ENCODE data around the gene TAGLN. TPM values are rescaled to one million over a fixed set of nuclear protein-coding genes. Genes with fewer than 3 reads are reported as not detected.

Gene TAGLN
- total RNA-seq (10 to 100 TPM in 4 of 5 donors, 1 to 10 TPM in 1; 8.5 to 19.7 (median 13.4) TPM), total RNA-seq (1.2 to 18.8 (median 7.2) reads per million in 29 experiments)
- total RNA-seq (2013) = 9.4 TPM

DNA sequence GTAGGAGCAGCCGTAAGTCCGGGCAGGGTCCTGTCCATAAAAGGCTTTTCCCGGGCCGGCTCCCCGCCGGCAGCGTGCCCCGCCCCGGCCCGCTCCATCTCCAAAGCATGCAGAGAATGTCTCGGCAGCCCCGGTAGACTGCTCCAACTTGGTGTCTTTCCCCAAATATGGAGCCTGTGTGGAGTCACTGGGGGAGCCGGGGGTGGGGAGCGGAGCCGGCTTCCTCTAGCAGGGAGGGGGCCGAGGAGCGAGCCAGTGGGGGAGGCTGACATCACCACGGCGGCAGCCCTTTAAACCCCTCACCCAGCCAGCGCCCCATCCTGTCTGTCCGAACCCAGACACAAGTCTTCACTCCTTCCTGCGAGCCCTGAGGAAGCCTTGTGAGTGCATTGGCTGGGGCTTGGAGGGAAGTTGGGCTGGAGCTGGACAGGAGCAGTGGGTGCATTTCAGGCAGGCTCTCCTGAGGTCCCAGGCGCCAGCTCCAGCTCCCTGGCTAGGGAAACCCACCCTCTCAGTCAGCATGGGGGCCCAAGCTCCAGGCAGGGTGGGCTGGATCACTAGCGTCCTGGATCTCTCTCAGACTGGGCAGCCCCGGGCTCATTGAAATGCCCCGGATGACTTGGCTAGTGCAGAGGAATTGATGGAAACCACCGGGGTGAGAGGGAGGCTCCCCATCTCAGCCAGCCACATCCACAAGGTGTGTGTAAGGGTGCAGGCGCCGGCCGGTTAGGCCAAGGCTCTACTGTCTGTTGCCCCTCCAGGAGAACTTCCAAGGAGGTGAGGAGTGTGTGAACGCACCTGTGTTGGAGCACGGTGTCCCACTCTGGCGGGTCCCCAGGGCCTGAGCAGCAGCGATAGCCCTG is at the start of gene TAGLN:
TSS of gene TAGLN (plus strand) at position 318 of the 863 bp plus-strand sequence. CDS start 3,644 bp downstream, outside the sequence.
- no peak within 1 kb of the TSS for H3K27ac Mint-ChIP-seq
- Histone ChIP-seq H3K36me3 (ENCODE audit: control insufficient read depth in 2 of 2, extremely low read depth in 1 of 2, insufficient read depth in 1 of 2, low read length in 1 of 2) (peaks cover 10 to 24% of the 10 kb centered on the region in 2 donors), H3K9me3 (no peaks in the 10 kb centered on the region), H3K27me3 (replicated peaks in 1 of 2; ENCODE audit: control insufficient read depth in 2 of 2, extremely low read depth in 1 of 2, insufficient read depth in 2 of 2, low read length in 1 of 2) (no peaks in the 10 kb centered on the region), H3K4me3 (ENCODE audit: control insufficient read depth in 1 of 2, extremely low read depth in 1 of 2, low read length in 1 of 2) (no peak within 1 kb of the TSS), H3K4me1 (ENCODE audit: control insufficient read depth in 1 of 2, extremely low read depth in 1 of 2, insufficient read depth in 2 of 2, low read length in 2 of 2) (no peaks in the 10 kb centered on the region), H3K27ac (ENCODE audit: low read length) (no peak within 1 kb of the TSS)
- POLR2A ChIA-PET = no interaction called here
- 79% methylated on average over 17 of the region's 34 CpGs for WGBS (ENCODE audit: insufficient coverage)
- CTCF ChIA-PET = interaction anchor here in 1 of 2 donors (0.5 kb wide), 1 partner anchor 999 kb away, joined by 4 read pairs; no protein-coding TSS in a partner anchor
- H3K27me3 Mint-ChIP-seq = no peaks in the 10 kb centered on the region
- H3K4me1 Mint-ChIP-seq = peaks cover 0 to 6% (median 2%) of the 10 kb centered on the region in 3 donors
- no peak for DNase-seq
- ATAC-seq (replicated peaks in 1 of 4) = no peak
- no peaks in the 10 kb centered on the region for H3K9me3 Mint-ChIP-seq
- H3K4me3 Mint-ChIP-seq = no peak within 1 kb of the TSS
- H3K36me3 Mint-ChIP-seq = peaks cover 11% of the 10 kb centered on the region

DNA sequence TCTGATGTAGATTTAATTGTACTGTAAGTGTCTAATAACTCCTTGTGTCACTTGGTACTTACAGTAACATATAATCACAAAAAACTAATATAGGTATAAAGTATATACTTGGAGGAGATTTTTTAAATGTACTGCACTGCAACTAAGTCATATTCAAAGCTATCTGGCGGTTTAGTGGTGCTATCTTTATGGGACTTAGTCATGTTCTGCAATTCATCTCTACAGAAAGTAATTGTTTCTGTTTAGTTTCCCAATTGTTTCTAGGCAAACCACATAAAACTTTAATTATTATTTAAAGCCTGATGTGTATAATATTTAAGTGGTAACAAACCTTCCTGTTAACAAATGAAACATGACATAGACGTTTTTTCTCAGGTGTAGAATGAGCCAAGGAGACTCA is 47.1 kb upstream of the TAGLN start:
- no CpG with 5 or more reads among the region's 2 CpGs for WGBS (ENCODE audit: insufficient coverage)
- ChIA-PET POLR2A (no interaction called here), CTCF (interaction anchor here in 1 of 2 donors (0.8 kb wide), 1 partner anchor 26 kb away, joined by 3 read pairs; the partner anchor contains the start of gene SIDT2)
- DNase-seq (no peak), ATAC-seq (replicated peaks in 1 of 4) (no peak)
- Mint-ChIP-seq H3K27ac (no peak overlapping the region), H3K4me1 (peaks cover 26 to 60% (median 49%) of the 10 kb centered on the region in 3 donors), H3K36me3 (peaks cover 14% of the 10 kb centered on the region), H3K27me3 (no peaks in the 10 kb centered on the region), H3K9me3 (no peaks in the 10 kb centered on the region), H3K4me3 (no peak overlapping the region)
- H3K27me3 ChIP-seq (replicated peaks in 1 of 2; ENCODE audit: control insufficient read depth in 2 of 2, extremely low read depth in 1 of 2, insufficient read depth in 2 of 2, low read length in 1 of 2) = no peaks in the 10 kb centered on the region
- H3K4me3 ChIP-seq (ENCODE audit: control insufficient read depth in 1 of 2, extremely low read depth in 1 of 2, low read length in 1 of 2) = no peak overlapping the region
- peaks cover 2 to 22% of the 10 kb centered on the region in 2 experiments for H3K4me1 ChIP-seq (ENCODE audit: control insufficient read depth in 1 of 2, extremely low read depth in 1 of 2, insufficient read depth in 2 of 2, low read length in 2 of 2)
- no peaks in the 10 kb centered on the region for H3K9me3 ChIP-seq
- H3K36me3 ChIP-seq (ENCODE audit: control insufficient read depth in 2 of 2, extremely low read depth in 1 of 2, insufficient read depth in 1 of 2, low read length in 1 of 2) = peaks cover 2 to 33% of the 10 kb centered on the region in 2 donors
- H3K27ac ChIP-seq (ENCODE audit: low read length) = no peak overlapping the region

DNA sequence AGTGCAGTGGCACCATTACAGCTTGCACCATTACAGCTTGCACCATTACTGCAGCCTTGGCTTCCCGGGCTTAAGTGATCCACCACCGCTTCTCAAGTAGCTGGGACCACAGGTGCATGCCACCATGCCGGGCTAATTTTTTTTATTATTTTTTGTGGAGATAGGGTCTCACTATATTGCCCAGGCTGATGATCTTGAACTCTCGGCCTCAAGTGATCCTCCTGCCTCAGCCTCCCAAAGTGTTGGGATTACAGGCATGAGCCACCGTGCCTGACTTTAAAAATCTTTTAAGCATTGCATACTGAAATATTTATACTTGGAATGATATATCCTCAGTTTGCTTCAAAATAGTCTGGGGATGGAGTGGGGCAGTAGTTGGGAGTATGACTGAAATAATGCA is 44.7 kb upstream of the TAGLN start:
- POLR2A ChIA-PET = no interaction called here
- H3K9me3 ChIP-seq = no peaks in the 10 kb centered on the region
- H3K27ac ChIP-seq (ENCODE audit: low read length) = no peak overlapping the region
- Mint-ChIP-seq H3K27me3 (no peaks in the 10 kb centered on the region), H3K9me3 (no peaks in the 10 kb centered on the region), H3K4me3 (no peak overlapping the region), H3K36me3 (peaks cover 15% of the 10 kb centered on the region), H3K4me1 (peaks cover 31 to 52% (median 46%) of the 10 kb centered on the region in 3 donors), H3K27ac (no peak overlapping the region)
- peaks cover 0 to 11% of the 10 kb centered on the region in 2 experiments for H3K4me1 ChIP-seq (ENCODE audit: control insufficient read depth in 1 of 2, extremely low read depth in 1 of 2, insufficient read depth in 2 of 2, low read length in 2 of 2)
- DNase-seq (no peak), ATAC-seq (replicated peaks in 1 of 4) (no peak)
- CTCF ChIA-PET = no interaction called here
- no peaks in the 10 kb centered on the region for H3K27me3 ChIP-seq (replicated peaks in 1 of 2; ENCODE audit: control insufficient read depth in 2 of 2, extremely low read depth in 1 of 2, insufficient read depth in 2 of 2, low read length in 1 of 2)
- H3K4me3 ChIP-seq (ENCODE audit: control insufficient read depth in 1 of 2, extremely low read depth in 1 of 2, low read length in 1 of 2) = no peak overlapping the region
- WGBS (ENCODE audit: insufficient coverage) = 100% methylated on average over 1 of the region's 5 CpGs
- peaks cover 0 to 35% of the 10 kb centered on the region in 2 donors for H3K36me3 ChIP-seq (ENCODE audit: control insufficient read depth in 2 of 2, extremely low read depth in 1 of 2, insufficient read depth in 1 of 2, low read length in 1 of 2)

DNA sequence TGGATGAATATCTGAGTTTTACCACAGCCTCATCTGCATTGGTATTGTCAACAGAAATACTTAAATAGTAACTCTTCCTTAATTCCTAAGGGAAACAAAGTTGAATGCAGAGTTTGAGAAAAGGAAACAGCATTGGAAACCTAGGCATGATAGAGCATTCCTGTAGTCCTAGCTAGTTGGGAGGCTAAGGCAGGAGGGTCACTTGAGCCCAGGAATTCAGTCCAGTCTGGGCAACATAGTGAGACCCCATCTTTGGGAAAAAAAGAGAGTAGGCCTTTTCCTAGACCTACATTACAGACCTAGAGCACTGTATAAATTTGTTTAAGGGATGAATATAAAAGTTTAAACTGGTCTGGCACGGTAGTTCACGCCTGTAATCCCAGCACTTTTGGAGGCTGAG is 41.7 kb upstream of the TAGLN start:
- H3K4me1 ChIP-seq (ENCODE audit: control insufficient read depth in 1 of 2, extremely low read depth in 1 of 2, insufficient read depth in 2 of 2, low read length in 2 of 2) = peaks cover 0 to 5% of the 10 kb centered on the region in 2 experiments
- H3K9me3 ChIP-seq = no peaks in the 10 kb centered on the region
- ATAC-seq (replicated peaks in 1 of 4) = no peak
- no peaks in the 10 kb centered on the region for H3K27me3 Mint-ChIP-seq
- no CpG with 5 or more reads among the region's 2 CpGs for WGBS (ENCODE audit: insufficient coverage)
- H3K36me3 ChIP-seq (ENCODE audit: control insufficient read depth in 2 of 2, extremely low read depth in 1 of 2, insufficient read depth in 1 of 2, low read length in 1 of 2) = peaks cover 0 to 47% of the 10 kb centered on the region in 2 donors
- no peak for DNase-seq
- no peak overlapping the region for H3K4me3 Mint-ChIP-seq
- ChIA-PET POLR2A (interaction anchor here in 1 of 2 donors (0.9 kb wide), 1 partner anchor 10 kb away, joined by 3 read pairs; no protein-coding TSS in a partner anchor), CTCF (interaction anchor here in 1 of 2 donors (0.7 kb wide), 1 partner anchor 43 kb away, joined by 5 read pairs; no protein-coding TSS in a partner anchor)
- H3K27me3 ChIP-seq (replicated peaks in 1 of 2; ENCODE audit: control insufficient read depth in 2 of 2, extremely low read depth in 1 of 2, insufficient read depth in 2 of 2, low read length in 1 of 2) = no peaks in the 10 kb centered on the region
- peaks cover 15% of the 10 kb centered on the region for H3K36me3 Mint-ChIP-seq
- no peak overlapping the region for H3K4me3 ChIP-seq (ENCODE audit: control insufficient read depth in 1 of 2, extremely low read depth in 1 of 2, low read length in 1 of 2)
- no peaks in the 10 kb centered on the region for H3K9me3 Mint-ChIP-seq
- H3K27ac Mint-ChIP-seq = no peak overlapping the region
- peaks cover 24 to 36% (median 25%) of the 10 kb centered on the region in 3 donors for H3K4me1 Mint-ChIP-seq
- H3K27ac ChIP-seq (ENCODE audit: low read length) = no peak overlapping the region

DNA sequence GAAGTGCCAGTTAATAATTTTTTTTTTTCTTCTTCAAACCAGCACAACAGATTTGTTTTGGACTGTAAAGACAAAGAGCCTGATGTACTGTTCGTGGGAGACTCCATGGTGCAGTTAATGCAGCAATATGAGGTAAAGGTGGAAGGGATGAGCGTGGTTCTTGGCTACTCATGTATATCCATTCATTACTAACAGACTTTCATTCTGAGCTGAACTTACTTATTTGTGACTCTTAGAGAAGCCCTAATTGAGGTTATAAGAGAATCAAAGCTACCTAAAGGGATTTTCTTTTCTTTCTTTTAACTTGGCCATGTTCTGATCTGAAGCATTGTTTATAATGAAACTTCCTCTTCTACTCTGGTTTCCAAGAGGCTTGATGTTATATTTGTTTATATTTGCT is 39.3 kb upstream of the TAGLN start:
- Mint-ChIP-seq H3K27me3 (no peaks in the 10 kb centered on the region), H3K36me3 (peaks cover 15% of the 10 kb centered on the region), H3K9me3 (no peaks in the 10 kb centered on the region), H3K27ac (peak overlapping the region in 1 of 2 donors; percentile 52), H3K4me3 (no peak overlapping the region), H3K4me1 (peaks cover 19 to 24% (median 22%) of the 10 kb centered on the region in 3 donors)
- WGBS (ENCODE audit: insufficient coverage) = no CpG with 5 or more reads among the region's 2 CpGs
- no peak overlapping the region for H3K27ac ChIP-seq (ENCODE audit: low read length)
- ATAC-seq (replicated peaks in 1 of 4) (no peak), DNase-seq (no peak)
- ChIA-PET POLR2A (interaction anchor here in 1 of 2 donors (0.6 kb wide), 1 partner anchor 62 kb away, joined by 3 read pairs; no protein-coding TSS in a partner anchor), CTCF (interaction anchor here in 1 of 2 donors (0.7 kb wide), 1 partner anchor 124 kb away, joined by 3 read pairs; no protein-coding TSS in a partner anchor)
- peaks cover 0 to 52% of the 10 kb centered on the region in 2 donors for H3K36me3 ChIP-seq (ENCODE audit: control insufficient read depth in 2 of 2, extremely low read depth in 1 of 2, insufficient read depth in 1 of 2, low read length in 1 of 2)
- H3K9me3 ChIP-seq = no peaks in the 10 kb centered on the region
- H3K27me3 ChIP-seq (replicated peaks in 1 of 2; ENCODE audit: control insufficient read depth in 2 of 2, extremely low read depth in 1 of 2, insufficient read depth in 2 of 2, low read length in 1 of 2) = no peaks in the 10 kb centered on the region
- H3K4me1 ChIP-seq (ENCODE audit: control insufficient read depth in 1 of 2, extremely low read depth in 1 of 2, insufficient read depth in 2 of 2, low read length in 2 of 2) = peaks cover 0 to 4% of the 10 kb centered on the region in 2 experiments
- no peak overlapping the region for H3K4me3 ChIP-seq (ENCODE audit: control insufficient read depth in 1 of 2, extremely low read depth in 1 of 2, low read length in 1 of 2)

DNA sequence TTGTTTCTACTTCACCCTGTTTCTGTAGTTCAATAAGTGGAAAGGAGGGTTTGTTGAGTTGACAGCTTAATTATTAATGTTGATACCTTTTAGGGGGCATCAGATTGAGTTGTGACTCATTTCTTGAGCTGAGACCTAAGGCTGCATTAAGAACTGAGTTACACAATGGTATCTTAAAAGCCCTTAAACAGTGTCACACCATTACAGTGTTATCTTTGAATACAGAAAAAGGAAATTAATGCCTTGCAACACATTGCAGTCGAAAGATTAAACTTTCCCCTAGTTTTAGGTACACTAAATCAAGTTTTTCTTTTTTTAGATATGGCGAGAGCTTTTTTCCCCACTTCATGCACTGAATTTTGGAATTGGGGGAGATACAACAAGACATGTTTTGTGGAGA is 38.3 kb upstream of the TAGLN start:
- H3K9me3 ChIP-seq = no peaks in the 10 kb centered on the region
- H3K27ac ChIP-seq (ENCODE audit: low read length) = no peak overlapping the region
- CTCF ChIA-PET = interaction anchor here in 1 of 2 donors (0.6 to 1.0 kb wide), 5 partner anchors 10 to 795 kb away, joined by 3 to 5 read pairs (median 3); no protein-coding TSS in a partner anchor
- peaks cover 18% of the 10 kb centered on the region for H3K36me3 Mint-ChIP-seq
- no peaks in the 10 kb centered on the region for H3K27me3 Mint-ChIP-seq
- H3K27ac Mint-ChIP-seq = no peak overlapping the region
- no peak overlapping the region for H3K4me3 ChIP-seq (ENCODE audit: control insufficient read depth in 1 of 2, extremely low read depth in 1 of 2, low read length in 1 of 2)
- ATAC-seq (replicated peaks in 1 of 4) (no peak), DNase-seq (no peak)
- POLR2A ChIA-PET = interaction anchor here in 1 of 2 donors (0.6 to 0.9 kb wide), 2 partner anchors 18 to 61 kb away, joined by 3 read pairs; partner anchors contain the start of gene SIDT2
- peaks cover 16 to 20% (median 19%) of the 10 kb centered on the region in 3 donors for H3K4me1 Mint-ChIP-seq
- no peaks in the 10 kb centered on the region for H3K27me3 ChIP-seq (replicated peaks in 1 of 2; ENCODE audit: control insufficient read depth in 2 of 2, extremely low read depth in 1 of 2, insufficient read depth in 2 of 2, low read length in 1 of 2)
- H3K9me3 Mint-ChIP-seq = no peaks in the 10 kb centered on the region
- no peak overlapping the region for H3K4me3 Mint-ChIP-seq
- H3K36me3 ChIP-seq (ENCODE audit: control insufficient read depth in 2 of 2, extremely low read depth in 1 of 2, insufficient read depth in 1 of 2, low read length in 1 of 2) = peaks cover 2 to 51% of the 10 kb centered on the region in 2 donors
- WGBS (ENCODE audit: insufficient coverage) = no CpG with 5 or more reads among the region's 2 CpGs
- peaks cover 0 to 4% of the 10 kb centered on the region in 2 experiments for H3K4me1 ChIP-seq (ENCODE audit: control insufficient read depth in 1 of 2, extremely low read depth in 1 of 2, insufficient read depth in 2 of 2, low read length in 2 of 2)
